ENCODE data around the gene CSF3R. TPM values are rescaled to one million over a fixed set of nuclear protein-coding genes. Genes with fewer than 3 reads are reported as not detected.

Gene CSF3R
- total and polyA plus RNA-seq, 4 donors = 129 to 705 (median 207) TPM

GRCh38 chr1:36515315-36516138 lies 32.8 kb upstream of the CSF3R start:
- Histone ChIP-seq H3K4me1 (ENCODE audit: control insufficient read depth in 5 of 5, insufficient read depth in 5 of 5, low read length in 5 of 5) (no peaks in the 10 kb centered on the region), H3K4me3 (no peak overlapping the region), H3K9me3 (ENCODE audit: control insufficient read depth in 4 of 4, insufficient read depth in 3 of 4, low read length in 3 of 4) (no peaks in the 10 kb centered on the region), H3K27ac (ENCODE audit: low read depth in 1 of 2, low read length in 1 of 2) (no peak overlapping the region), H3K27me3 (ENCODE audit: control insufficient read depth in 3 of 3, insufficient read depth in 3 of 3, low read length in 2 of 3) (no peaks in the 10 kb centered on the region), H3K36me3 (ENCODE audit: control insufficient read depth in 4 of 4, insufficient read depth in 4 of 4, low read length in 4 of 4) (no peaks in the 10 kb centered on the region), H3K9ac (ENCODE audit: insufficient read depth in 1 of 2, low read length in 2 of 2) (no peak overlapping the region)
- ATAC-seq (ENCODE audit: insufficient read depth, low FRiP score) = no peak
- TF ChIP-seq CTCF (IDR thresholded peaks at IDR 0.05; ENCODE audit: control extremely low read depth, extremely low read depth) = no peak
- DNase-seq = no peak
- WGBS, 2 donors = 83 to 89% methylated on average over 10 of the region's 10 CpGs

- ATAC-seq (ENCODE audit: insufficient read depth, low FRiP score) (no peak), DNase-seq (no peak)
- WGBS, 2 donors = 88 to 93% methylated on average over 18 of the region's 18 CpGs
- Histone ChIP-seq H3K9me3 (ENCODE audit: control insufficient read depth in 4 of 4, insufficient read depth in 3 of 4, low read length in 3 of 4) (no peaks in the 10 kb centered on the region), H3K4me1 (ENCODE audit: control insufficient read depth in 5 of 5, insufficient read depth in 5 of 5, low read length in 5 of 5) (no peaks in the 10 kb centered on the region), H3K27me3 (ENCODE audit: control insufficient read depth in 3 of 3, insufficient read depth in 3 of 3, low read length in 2 of 3) (no peaks in the 10 kb centered on the region), H3K27ac (ENCODE audit: low read depth in 1 of 2, low read length in 1 of 2) (no peak overlapping the region), H3K4me3 (no peak overlapping the region), H3K36me3 (ENCODE audit: control insufficient read depth in 4 of 4, insufficient read depth in 4 of 4, low read length in 4 of 4) (no peaks in the 10 kb centered on the region), H3K9ac (ENCODE audit: insufficient read depth in 1 of 2, low read length in 2 of 2) (no peak overlapping the region)
- no peak for TF ChIP-seq CTCF (IDR thresholded peaks at IDR 0.05; ENCODE audit: control extremely low read depth, extremely low read depth)
Measured at GRCh38 chr1:36514501-36514900, 31.8 kb upstream of the CSF3R start.

GRCh38 chr1:36513676-36514473 lies 31.2 kb upstream of the CSF3R start:
- ATAC-seq (ENCODE audit: insufficient read depth, low FRiP score) (no peak), DNase-seq (no peak)
- Histone ChIP-seq H3K9ac (ENCODE audit: insufficient read depth in 1 of 2, low read length in 2 of 2) (no peak overlapping the region), H3K36me3 (ENCODE audit: control insufficient read depth in 4 of 4, insufficient read depth in 4 of 4, low read length in 4 of 4) (no peaks in the 10 kb centered on the region), H3K9me3 (ENCODE audit: control insufficient read depth in 4 of 4, insufficient read depth in 3 of 4, low read length in 3 of 4) (no peaks in the 10 kb centered on the region), H3K27ac (ENCODE audit: low read depth in 1 of 2, low read length in 1 of 2) (no peak overlapping the region), H3K4me3 (no peak overlapping the region), H3K4me1 (ENCODE audit: control insufficient read depth in 5 of 5, insufficient read depth in 5 of 5, low read length in 5 of 5) (no peaks in the 10 kb centered on the region), H3K27me3 (ENCODE audit: control insufficient read depth in 3 of 3, insufficient read depth in 3 of 3, low read length in 2 of 3) (no peaks in the 10 kb centered on the region)
- WGBS, 2 donors = 71 to 80% methylated on average over 12 of the region's 12 CpGs
- TF ChIP-seq CTCF (IDR thresholded peaks at IDR 0.05; ENCODE audit: control extremely low read depth, extremely low read depth) = no peak
